ENCODE measurements around the gene GINS3. TPM values are rescaled to one million over a fixed set of nuclear protein-coding genes. Genes with fewer than 3 reads are reported as not detected.
A peak's percentile ranks its signal among the peaks of the same experiment; 100 is the strongest.
"Not testable (repeated sequence)": the region's sequence is repeated elsewhere in the genome, so short reads cannot be mapped to it uniquely, and the experiment has no call there.

GINS3 gene
- total RNA-seq, 1 experiment from 2014 or later, result 17.7 TPM

DNA sequence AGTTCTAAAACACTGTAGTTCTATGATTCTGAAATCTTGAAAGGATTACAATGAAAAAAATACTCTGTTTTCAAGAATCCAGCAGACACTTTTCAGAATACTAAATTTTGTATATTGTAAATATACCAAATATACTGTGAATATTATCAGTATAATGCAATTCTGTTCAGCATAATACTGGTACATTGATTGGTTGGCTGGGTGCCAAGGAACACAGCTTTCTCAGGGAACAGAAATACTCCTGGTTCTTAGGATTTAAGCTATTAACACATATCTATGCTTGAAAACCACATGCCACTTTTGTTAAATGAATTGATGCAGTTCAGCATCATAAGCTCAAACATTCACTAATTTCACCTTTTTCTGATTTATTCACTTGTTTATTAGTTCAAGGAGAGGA, 2.5 kb upstream of the GINS3 start:
- DNase-seq (ENCODE audit: low read depth), result no peak

DNA sequence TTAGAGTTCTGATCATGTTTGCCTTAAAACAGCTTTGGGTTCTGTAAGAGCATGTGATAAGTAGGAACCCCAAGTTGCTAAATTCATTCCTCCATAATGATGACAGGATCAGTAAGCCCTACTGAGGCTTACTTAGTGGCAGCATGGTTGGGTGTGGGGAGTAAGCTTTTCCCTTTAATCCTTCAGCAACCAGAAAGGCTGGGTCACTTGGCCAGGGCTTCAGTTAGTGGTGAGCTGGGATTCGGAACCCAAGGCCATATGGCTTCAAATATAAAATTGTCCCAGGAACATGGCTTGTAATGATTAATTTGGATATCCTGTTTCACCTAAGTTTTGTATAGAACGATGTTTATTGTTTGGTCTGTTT, 850 bp downstream of the GINS3 start:
- DNase-seq (ENCODE audit: low read depth), result peak; percentile 9

DNA sequence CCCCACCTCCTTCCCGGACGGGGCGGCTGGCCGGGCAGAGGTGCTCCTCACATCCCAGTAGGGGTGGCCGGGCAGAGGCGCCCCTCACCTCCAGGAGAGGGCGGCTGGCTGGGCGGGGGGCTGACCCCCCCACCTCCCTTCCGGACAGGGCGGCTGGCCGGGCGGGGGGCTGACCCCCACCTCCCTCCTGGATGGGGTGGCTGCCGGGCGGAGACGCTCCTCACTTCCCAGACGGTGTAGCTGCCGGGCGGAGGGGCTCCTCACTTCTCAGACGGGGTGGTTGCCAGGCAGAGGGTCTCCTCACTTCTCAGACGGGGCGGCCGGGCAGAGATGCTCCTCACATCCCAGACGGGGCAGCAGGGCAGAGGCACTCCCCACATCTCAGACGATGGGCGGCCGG, 4.6 kb downstream of the GINS3 start:
- DNase-seq (ENCODE audit: low read depth), result not testable (repeated sequence)

DNA sequence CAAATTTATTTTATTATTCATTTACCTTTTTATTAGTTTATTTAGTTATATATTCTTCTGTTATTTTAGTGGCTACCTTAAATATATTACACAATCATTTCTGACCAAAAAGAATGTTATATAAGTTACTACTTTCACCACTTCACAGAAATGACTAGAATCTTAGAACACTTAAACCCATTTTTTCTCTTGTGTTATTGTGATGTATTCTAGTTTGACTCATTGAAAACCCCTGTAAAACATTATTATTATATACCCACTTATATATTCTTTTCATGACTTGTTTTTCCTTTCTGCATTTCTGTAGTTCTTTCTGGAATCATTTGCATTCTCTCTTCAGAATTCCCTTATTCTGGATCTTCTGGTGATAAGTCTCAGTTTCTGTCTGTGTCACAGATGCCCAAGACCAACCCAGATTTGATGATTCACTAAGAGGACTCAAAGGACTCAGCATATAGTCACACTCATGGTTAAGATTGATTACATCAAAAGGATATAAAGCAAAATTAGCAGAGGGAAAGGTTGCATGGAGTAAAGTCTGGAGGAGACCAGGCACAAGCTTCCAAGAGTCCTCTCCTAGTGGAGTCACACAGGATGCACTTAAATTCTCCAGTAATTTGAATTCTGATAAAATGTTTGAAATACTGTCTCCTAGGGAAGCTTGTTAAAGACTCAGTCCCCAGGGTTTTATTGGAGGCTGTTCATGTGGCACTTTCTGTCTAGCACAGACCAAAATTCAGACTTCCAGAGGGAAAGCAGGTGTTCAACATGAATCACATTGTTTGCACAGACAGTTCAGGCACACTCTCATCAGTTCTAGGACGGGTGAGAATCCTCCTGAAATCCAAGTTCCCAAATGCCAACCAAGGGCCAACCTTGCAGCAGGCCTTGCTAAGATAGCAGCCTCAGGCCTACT, 7.7 kb downstream of the GINS3 start:
- no peak for DNase-seq (ENCODE audit: low read depth)

GRCh38 chr16:58401305-58401704, 9.0 kb downstream of the GINS3 start:
- not testable (repeated sequence) for DNase-seq (ENCODE audit: low read depth)

DNA sequence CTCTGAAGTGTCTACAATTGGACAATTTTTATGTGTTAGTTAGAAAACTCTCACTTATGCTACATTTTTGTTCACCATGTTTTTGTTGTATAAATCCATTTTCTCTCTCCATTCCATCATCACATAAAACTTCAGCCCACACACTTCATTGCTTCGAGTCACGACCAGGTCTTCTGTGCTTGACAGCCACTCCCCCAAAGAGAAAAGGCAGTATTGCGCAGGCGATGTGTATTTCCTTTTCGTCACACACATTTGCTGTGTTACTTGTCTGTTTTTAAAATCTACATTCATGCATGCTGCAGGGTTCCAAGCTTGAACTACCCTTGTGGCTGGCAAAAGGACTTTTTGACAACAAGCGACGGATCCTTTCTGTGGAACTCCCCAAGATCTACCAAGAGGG, 10.5 kb downstream of the GINS3 start:
- no peak for DNase-seq (ENCODE audit: low read depth)

DNA sequence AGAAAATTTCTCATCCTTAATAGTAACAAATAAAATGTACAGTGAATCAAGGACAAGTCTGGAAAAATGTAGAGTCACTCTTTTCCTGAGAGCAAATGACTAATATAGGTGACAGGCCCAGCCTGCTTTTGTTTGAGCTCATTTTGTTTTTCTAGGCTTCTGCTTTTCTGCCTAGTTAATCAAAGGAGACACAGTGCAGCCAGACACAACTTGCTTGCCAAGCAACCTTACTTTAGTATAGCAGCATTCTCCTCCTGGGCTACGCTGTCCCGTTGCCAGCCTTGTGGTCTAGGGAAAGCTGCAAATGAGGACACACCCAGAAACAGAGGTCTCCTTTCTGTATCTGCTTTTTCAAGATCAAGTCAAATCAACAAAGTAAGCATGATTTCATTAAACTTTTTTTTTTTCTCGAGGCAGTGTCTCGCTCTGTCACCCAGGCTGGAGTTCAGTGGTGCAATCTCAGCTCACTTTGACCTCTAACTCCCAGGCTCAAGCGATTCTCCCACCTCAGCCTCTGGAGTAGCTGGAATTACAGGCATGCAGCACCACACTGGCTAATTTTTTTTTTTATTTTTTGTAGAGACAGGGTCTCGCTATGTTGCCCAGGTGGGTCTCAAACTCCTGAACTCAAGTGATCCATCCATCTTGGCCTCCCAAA, 17.2 kb downstream of the GINS3 start:
- peak; percentile 73 for DNase-seq (ENCODE audit: low read depth)

- DNase-seq (ENCODE audit: low read depth), result no peak
Measured at GRCh38 chr16:58411336-58411735, 19.1 kb downstream of the GINS3 start.

GRCh38 chr16:58411736-58412614, 19.7 kb downstream of the GINS3 start:
- peak; percentile 27 for DNase-seq (ENCODE audit: low read depth)

DNA sequence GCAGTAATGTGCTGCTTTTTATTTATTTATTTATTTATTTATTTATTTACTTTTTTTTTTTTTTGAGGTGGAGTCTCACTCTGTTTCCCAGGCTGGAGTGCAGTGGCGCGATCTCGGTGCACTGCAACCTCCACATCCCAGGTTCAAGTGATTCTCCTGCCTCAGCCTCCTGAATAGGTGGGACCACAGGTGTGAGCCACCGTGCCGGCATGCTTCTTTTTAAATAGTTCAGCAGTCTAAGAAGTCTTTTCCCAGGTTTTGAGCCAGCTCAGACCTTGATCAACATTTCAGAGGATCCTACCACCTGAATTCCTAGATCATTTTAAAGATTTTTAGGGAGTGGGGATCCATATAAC, 20.3 kb downstream of the GINS3 start:
- not testable (repeated sequence) for DNase-seq (ENCODE audit: low read depth)

DNA sequence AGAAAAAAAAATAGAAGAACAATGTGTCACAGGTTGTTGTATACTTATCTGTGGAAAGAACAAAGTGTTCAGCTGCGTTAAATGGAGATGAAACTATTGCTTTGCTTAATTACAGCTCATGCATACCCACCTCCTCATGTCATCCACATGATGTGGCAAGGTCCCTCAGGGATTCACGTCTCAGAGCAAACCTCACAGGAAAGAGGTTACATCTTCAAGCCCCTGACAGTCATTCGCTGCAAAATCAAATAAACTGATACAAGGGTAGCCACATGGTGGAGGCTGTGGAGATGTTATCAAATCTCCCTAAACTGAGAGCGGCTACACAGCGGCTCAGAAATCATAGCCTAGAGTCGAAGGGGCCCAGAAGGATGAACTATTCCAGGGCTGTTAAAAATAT, 21.1 kb downstream of the GINS3 start:
- DNase-seq (ENCODE audit: low read depth), result no peak

GRCh38 chr16:58415003-58415402, 22.7 kb downstream of the GINS3 start:
- DNase-seq (ENCODE audit: low read depth), result peak; percentile 29

DNA sequence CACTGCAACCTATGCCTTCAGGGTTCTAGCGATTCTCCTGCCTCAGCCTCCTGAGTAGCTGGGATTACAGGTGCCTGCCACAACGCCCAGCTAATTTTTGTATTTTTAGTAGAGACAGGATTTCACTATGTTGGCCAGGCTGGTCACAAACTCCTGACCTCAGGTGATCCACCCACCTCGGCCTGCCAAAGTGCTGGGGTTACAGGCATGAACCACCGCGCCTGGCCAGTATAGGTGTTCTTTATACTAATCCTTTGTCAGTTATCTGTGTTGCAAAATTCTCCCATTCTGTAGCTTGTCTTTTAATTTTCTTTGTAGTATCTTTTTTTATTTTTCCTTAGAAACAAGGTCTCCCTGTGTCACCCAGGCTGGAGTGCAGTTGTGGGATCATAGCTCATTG, 23.7 kb downstream of the GINS3 start:
- not testable (repeated sequence) for DNase-seq (ENCODE audit: low read depth)

DNA sequence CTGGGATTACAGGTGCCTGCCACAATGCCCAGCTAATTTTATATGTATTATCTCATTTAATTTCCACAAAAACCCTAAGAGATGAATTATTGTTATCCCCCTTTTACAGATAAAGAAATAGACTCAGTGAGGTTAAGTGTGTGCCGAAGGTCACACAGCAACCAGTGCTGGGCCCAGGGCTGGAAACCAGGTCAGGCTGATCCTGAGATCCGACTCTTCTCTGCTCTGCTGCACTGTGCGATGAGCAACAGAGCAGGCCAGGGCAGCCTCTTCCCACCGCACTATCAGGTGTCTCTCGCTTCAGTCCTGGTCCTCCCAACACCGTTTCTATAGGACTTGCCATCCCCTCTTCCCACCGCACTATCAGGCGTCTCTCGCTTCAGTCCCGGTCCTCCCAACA, 24.8 kb downstream of the GINS3 start:
- DNase-seq (ENCODE audit: low read depth), result no peak

DNA sequence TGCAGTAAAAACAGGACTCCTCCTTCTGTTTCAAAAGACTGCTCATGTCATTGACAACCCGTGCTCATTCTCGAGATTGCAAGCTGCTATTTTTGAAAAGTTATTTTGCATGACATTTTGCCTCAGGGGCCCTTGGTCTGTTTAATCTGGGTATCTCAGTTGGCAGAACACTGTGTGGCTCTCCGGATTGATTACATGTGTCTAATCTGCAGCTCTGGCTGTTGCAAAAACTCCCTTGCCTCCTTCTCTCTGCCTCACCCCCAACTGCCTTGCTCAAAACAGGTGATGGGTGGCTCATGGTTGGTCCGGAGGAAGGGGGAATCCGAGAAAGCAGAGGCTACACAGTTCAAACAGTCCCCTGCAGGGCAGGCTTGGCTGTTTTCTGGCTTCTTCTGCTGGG, 25.3 kb downstream of the GINS3 start:
- no peak for DNase-seq (ENCODE audit: low read depth)

DNA sequence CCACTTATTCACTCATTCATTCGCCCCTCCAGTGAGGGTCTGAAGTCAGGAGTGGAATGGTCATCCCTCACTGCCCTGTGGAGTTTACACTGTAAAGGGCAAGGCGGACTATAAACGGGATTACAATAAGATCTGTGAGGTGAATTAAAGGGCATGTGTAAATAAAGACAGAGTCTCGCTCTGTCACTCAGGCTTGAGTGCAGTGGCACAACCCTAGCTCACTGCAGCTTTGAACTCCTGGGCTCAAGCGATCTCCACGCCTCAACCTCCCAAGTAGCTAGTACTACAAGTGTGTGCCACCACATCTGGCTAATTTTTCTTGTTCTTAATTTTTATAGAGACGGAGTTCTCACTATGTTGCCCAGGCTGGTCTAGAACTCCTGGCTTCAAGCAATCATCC, 25.8 kb downstream of the GINS3 start:
- DNase-seq (ENCODE audit: low read depth), result no peak

GRCh38 chr16:58418601-58419000, 26.3 kb downstream of the GINS3 start:
- DNase-seq (ENCODE audit: low read depth), result peak; percentile 84

- no peak for DNase-seq (ENCODE audit: low read depth)
Measured at GRCh38 chr16:58419241-58419990, 27.1 kb downstream of the GINS3 start.

GRCh38 chr16:58421059-58421458, 28.8 kb downstream of the GINS3 start:
- peak; percentile 54 for DNase-seq (ENCODE audit: low read depth)

GRCh38 chr16:58421529-58421928, 29.3 kb downstream of the GINS3 start:
- DNase-seq (ENCODE audit: low read depth), result peak; percentile 92

GRCh38 chr16:58422809-58423208, 30.5 kb downstream of the GINS3 start:
- DNase-seq (ENCODE audit: low read depth), result peak; percentile 34

GRCh38 chr16:58425245-58425644, 33.0 kb downstream of the GINS3 start:
- DNase-seq (ENCODE audit: low read depth), result no peak
